ENCODE data around the gene C1orf159. TPM values are rescaled to one million over a fixed set of nuclear protein-coding genes. Genes with fewer than 3 reads are reported as not detected.

Gene C1orf159
- total and polyA plus RNA-seq, 2 donors (not counting 1 experiment from before 2014, with no cell fraction given), result 23.0 to 25.6 TPM

- DNase-seq, result no peak
- H3K4me1 ChIP-seq (ENCODE audit: control insufficient read depth in 2 of 2, insufficient read depth in 2 of 2, low read length in 2 of 2), result no peaks in the 10 kb centered on the region
- intact Hi-C loops (cut with micrococcal nuclease), result no loop called here
- peaks cover 0 to 3% (median 0%) of the 10 kb centered on the region in 3 donors for H3K9me3 ChIP-seq (ENCODE audit: control extremely low read depth in 1 of 3, control insufficient read depth in 2 of 3, insufficient read depth in 1 of 3, low read length in 2 of 3)
- no peaks in the 10 kb centered on the region for H4K20me1 ChIP-seq (ENCODE audit: control insufficient read depth, insufficient read depth, low read length, poor library complexity, severe bottlenecking)
- no peak for TF ChIP-seq EZH2 (IDR thresholded peaks at IDR 0.05; ENCODE audit: borderline replicate concordance, insufficient read depth, low read depth, low read length, poor library complexity, severe bottlenecking)
- TF ChIP-seq CTCF (IDR thresholded peaks at IDR 0.05), result no peak
- no peak overlapping the region for H3K4me3 Mint-ChIP-seq
- ATAC-seq (ENCODE audit: low read depth), result no peak
- no peaks in the 10 kb centered on the region for H3K36me3 ChIP-seq (replicated peaks in 1 of 2; ENCODE audit: control extremely low read depth in 1 of 2, control insufficient read depth in 1 of 2, extremely low read depth in 1 of 2, insufficient read depth in 2 of 2, low read length in 1 of 2)
- POLR2A ChIA-PET, result no interaction called here
- peaks cover 5% of the 10 kb centered on the region for H3K4me1 Mint-ChIP-seq
- H3K9me3 Mint-ChIP-seq (ENCODE audit: insufficient read depth), result no peaks in the 10 kb centered on the region
- H3K4me2 ChIP-seq (replicated peaks; ENCODE audit: low read depth, low read length, poor library complexity, severe bottlenecking), result no peak overlapping the region
- CTCF ChIA-PET, result no interaction called here
- no peak overlapping the region for H3K27ac Mint-ChIP-seq
- H3K9ac ChIP-seq (ENCODE audit: low read length), result no peak overlapping the region
- 88% methylated on average over 23 of the region's 25 CpGs for WGBS (ENCODE audit: insufficient coverage)
- H3K79me2 ChIP-seq (ENCODE audit: control insufficient read depth, insufficient read depth, low read length), result no peaks in the 10 kb centered on the region
- no peaks in the 10 kb centered on the region for H3K27me3 Mint-ChIP-seq
- no peak overlapping the region for H3K4me3 ChIP-seq (ENCODE audit: control extremely low read depth in 1 of 5, extremely low read depth in 1 of 5, insufficient read depth in 1 of 5, low read depth in 2 of 5, low read length in 4 of 5)
- H3K27me3 ChIP-seq (replicated peaks in 1 of 4; ENCODE audit: control extremely low read depth in 1 of 4, control insufficient read depth in 3 of 4, insufficient read depth in 4 of 4, low read length in 3 of 4), result no peaks in the 10 kb centered on the region
- H2AFZ ChIP-seq (ENCODE audit: insufficient read depth, low read depth, low read length, poor library complexity, severe bottlenecking), result no peak overlapping the region
- no peak overlapping the region for H3K27ac ChIP-seq (ENCODE audit: low read length in 2 of 2)
Observed at GRCh38 chr1:1047963-1048362, 67.9 kb downstream of the C1orf159 start.

- ChIA-PET CTCF (no interaction called here), POLR2A (no interaction called here)
- Histone ChIP-seq H4K20me1 (ENCODE audit: control insufficient read depth, insufficient read depth, low read length, poor library complexity, severe bottlenecking) (no peaks in the 10 kb centered on the region), H3K9ac (ENCODE audit: low read length) (no peak overlapping the region), H3K79me2 (ENCODE audit: control insufficient read depth, insufficient read depth, low read length) (no peaks in the 10 kb centered on the region), H3K9me3 (ENCODE audit: control extremely low read depth in 1 of 3, control insufficient read depth in 2 of 3, insufficient read depth in 1 of 3, low read length in 2 of 3) (peaks cover 0 to 3% (median 0%) of the 10 kb centered on the region in 3 donors), H3K4me2 (replicated peaks; ENCODE audit: low read depth, low read length, poor library complexity, severe bottlenecking) (no peak overlapping the region), H3K4me1 (ENCODE audit: control insufficient read depth in 2 of 2, insufficient read depth in 2 of 2, low read length in 2 of 2) (no peaks in the 10 kb centered on the region), H3K36me3 (replicated peaks in 1 of 2; ENCODE audit: control extremely low read depth in 1 of 2, control insufficient read depth in 1 of 2, extremely low read depth in 1 of 2, insufficient read depth in 2 of 2, low read length in 1 of 2) (no peaks in the 10 kb centered on the region), H2AFZ (ENCODE audit: insufficient read depth, low read depth, low read length, poor library complexity, severe bottlenecking) (no peak overlapping the region), H3K4me3 (ENCODE audit: control extremely low read depth in 1 of 5, extremely low read depth in 1 of 5, insufficient read depth in 1 of 5, low read depth in 2 of 5, low read length in 4 of 5) (no peak overlapping the region), H3K27ac (ENCODE audit: low read length in 2 of 2) (no peak overlapping the region), H3K27me3 (replicated peaks in 1 of 4; ENCODE audit: control extremely low read depth in 1 of 4, control insufficient read depth in 3 of 4, insufficient read depth in 4 of 4, low read length in 3 of 4) (no peaks in the 10 kb centered on the region)
- Mint-ChIP-seq H3K27ac (no peak overlapping the region), H3K9me3 (ENCODE audit: insufficient read depth) (no peaks in the 10 kb centered on the region), H3K4me3 (no peak overlapping the region), H3K4me1 (peaks cover 6% of the 10 kb centered on the region), H3K27me3 (no peaks in the 10 kb centered on the region)
- no peak for ATAC-seq (ENCODE audit: low read depth)
- 91% methylated on average over 19 of the region's 19 CpGs for WGBS (ENCODE audit: insufficient coverage)
- no peak for TF ChIP-seq EZH2 (IDR thresholded peaks at IDR 0.05; ENCODE audit: borderline replicate concordance, insufficient read depth, low read depth, low read length, poor library complexity, severe bottlenecking)
- TF ChIP-seq CTCF (IDR thresholded peaks at IDR 0.05), result no peak
- no peak for DNase-seq
- intact Hi-C loops (cut with micrococcal nuclease), result no loop called here
Observed at GRCh38 chr1:1047407-1047806, 68.5 kb downstream of the C1orf159 start.
